Keratinocyte (primary cell): ENCODE measurements around the gene SYNE1. TPM values are rescaled to one million over a fixed set of nuclear protein-coding genes. Genes with fewer than 3 reads are reported as not detected.

Experiments used
- DNase-seq: peaks from one replicate; pipeline ENCODE4 v3.0.0-alpha.2; 2011; ENCODE audit warnings: low read depth, missing footprints, low spot score
- FAIRE-seq: peaks from 2 replicates; lab custom pipeline; 2011; peaks lifted over from hg19 to GRCh38; lab: Jason Lieb, UNC
- H2AFZ ChIP-seq: 2 replicates; pipeline ENCODE4 v1.6.0; 2012; ENCODE audit warnings: low read length, control low read depth, inconsistent platforms; ENCODE audit not compliant: control insufficient read depth
- H3K27ac ChIP-seq: 2 replicates; pipeline ENCODE4 v1.5.1; 2011; ENCODE audit warnings: low read length; ENCODE audit not compliant: control insufficient read depth, insufficient read depth
- H3K27me3 ChIP-seq: 3 replicates; pipeline ENCODE4 v1.6.0; 2011; ENCODE audit warnings: low read length; ENCODE audit not compliant: control insufficient read depth, insufficient read depth; ENCODE audit errors: extremely low read depth
- H3K36me3 ChIP-seq, 2 experiments: 2 replicates in 1 of 2; 3 replicates in 1 of 2; pipeline ENCODE4 v1.5.1; 2011; ENCODE audit warnings: low read length in 2 of 2, mild to moderate bottlenecking in 1 of 2; ENCODE audit not compliant: control insufficient read depth in 2 of 2, insufficient read depth in 2 of 2; ENCODE audit errors: extremely low read depth in 1 of 2
- H3K4me1 ChIP-seq: 3 replicates; pipeline ENCODE4 v1.5.1; 2011; ENCODE audit warnings: low read length; ENCODE audit not compliant: control insufficient read depth, insufficient read depth; ENCODE audit errors: extremely low read depth
- H3K4me2 ChIP-seq: 3 replicates; pipeline ENCODE4 v1.6.0; 2011; ENCODE audit warnings: low read depth, low read length; ENCODE audit not compliant: control insufficient read depth, insufficient read depth; ENCODE audit errors: extremely low read depth
- H3K4me3 ChIP-seq, 3 experiments: fragments of 200-600 bp in 1 of 3; sonication (generic) in 1 of 3; 2 replicates in 2 of 3; 3 replicates in 1 of 3; pipeline ENCODE4 v1.5.1; 2011 to 2016; ENCODE audit warnings: low read length in 3 of 3, mild to moderate bottlenecking in 3 of 3, control low read depth in 2 of 3, inconsistent platforms in 1 of 3, low read depth in 1 of 3, mixed read lengths in 1 of 3, mixed run types in 1 of 3, moderate library complexity in 1 of 3; ENCODE audit not compliant: control insufficient read depth in 2 of 3, insufficient read depth in 2 of 3; ENCODE audit errors: extremely low read depth in 1 of 3
- H3K79me2 ChIP-seq: 2 replicates; pipeline ENCODE4 v1.6.0; 2012; ENCODE audit warnings: low read length; ENCODE audit not compliant: control insufficient read depth, insufficient read depth
- H3K9ac ChIP-seq: 3 replicates; pipeline ENCODE4 v1.6.0; 2011; ENCODE audit warnings: low read length; ENCODE audit not compliant: control insufficient read depth, insufficient read depth; ENCODE audit errors: extremely low read depth
- H3K9me1 ChIP-seq: 3 replicates; pipeline ENCODE4 v1.6.0; 2011; ENCODE audit warnings: low read length; ENCODE audit not compliant: control insufficient read depth, insufficient read depth; ENCODE audit errors: extremely low read depth
- H3K9me3 ChIP-seq: 2 replicates; pipeline ENCODE4 v1.5.1; 2012; ENCODE audit warnings: low read depth, low read length; ENCODE audit not compliant: control insufficient read depth
- H4K20me1 ChIP-seq: 3 replicates; pipeline ENCODE4 v1.6.0; 2011; ENCODE audit warnings: low read length; ENCODE audit not compliant: control insufficient read depth, insufficient read depth; ENCODE audit errors: extremely low read depth
- EZH2 ChIP-seq: IDR thresholded peaks from one replicate; pipeline ENCODE4 v1.6.1; 2012; ENCODE audit warnings: inconsistent platforms, mild to moderate bottlenecking, low read length, moderate library complexity
- dilution Hi-C: fragments of 300-500 bp; cut with MboI; formaldehyde crosslinking; loops from one replicate; pipeline ENCODE4 v1.7.0; 2020; ENCODE audit warnings: low sequenced_read_pairs; ENCODE audit not compliant: extremely low pct_ligation_motif_present
- polyA plus RNA-seq, 5 experiments: library from polyadenylated mRNA; depleted of rRNA in 3 of 5; stranded (reverse) in 3 of 5; stranded (forward) in 1 of 5; unstranded in 1 of 5; fragments of >200 nt; gene quantifications; 1 replicate in 1 of 5; 2 replicates in 3 of 5; 3 replicates in 1 of 5; pipeline versions ENCODE4 v1.2.1 to v1.2.3, GENCODE V29; 2011 to 2012; ENCODE audit warnings: missing spikeins in 2 of 5, low read depth in 1 of 5, low replicate concordance in 1 of 5
- TF ChIP-seq, protein P1 (sequence below), 3 experiments: IDR thresholded peaks in 1 of 3; conservative IDR thresholded peaks in 1 of 3; optimal IDR thresholded peaks in 1 of 3; 2 replicates in 2 of 3; 3 replicates in 1 of 3; pipeline versions ENCODE3 to v1.5.1; 2011; ENCODE audit warnings: low read length in 3 of 3, mild to moderate bottlenecking in 3 of 3, moderate library complexity in 2 of 3, control low read depth in 1 of 3, inconsistent platforms in 1 of 3; ENCODE audit not compliant: insufficient read depth in 2 of 3; ENCODE audit errors: extremely low read depth in 1 of 3

SYNE1 gene
- polyA plus RNA-seq, 1 donor (not counting 4 experiments of a cell fraction or from before 2014, with no cell fraction given): 4.0 TPM

DNA sequence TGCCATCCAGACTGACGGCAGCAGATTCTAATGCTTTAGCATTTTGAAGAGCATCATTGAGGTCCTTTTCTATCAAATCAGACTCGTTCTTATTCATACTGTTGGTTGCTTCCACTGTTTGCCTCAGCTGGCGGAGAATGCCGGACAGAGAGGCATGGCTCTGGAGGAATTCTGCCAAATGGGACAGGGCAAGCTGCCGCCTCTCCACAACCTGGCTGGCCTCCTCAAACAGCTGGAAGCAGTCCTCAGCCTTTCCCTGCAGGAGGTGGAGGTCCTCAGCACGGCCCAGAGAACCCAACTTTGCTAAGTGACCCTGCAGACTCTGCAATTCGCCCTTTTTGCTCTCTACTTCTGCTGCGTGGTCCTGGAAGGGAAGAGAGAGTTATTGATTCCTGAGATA is 220.5 kb downstream of the SYNE1 start:
- FAIRE-seq: no peak
- H3K36me3 ChIP-seq: no peaks in the 10 kb centered on the region

GRCh38 chr6:152404936-152405595 is 232.1 kb downstream of the SYNE1 start:
- dilution Hi-C loops: no loop called here
- no peaks in the 10 kb centered on the region for H3K27me3 ChIP-seq
- H4K20me1 ChIP-seq: no peaks in the 10 kb centered on the region
- DNase-seq (no peak), FAIRE-seq (no peak)
- no peaks in the 10 kb centered on the region for H3K36me3 ChIP-seq
- H2AFZ ChIP-seq: no peak overlapping the region
- H3K9me3 ChIP-seq: no peaks in the 10 kb centered on the region
- no peak overlapping the region for H3K27ac ChIP-seq
- no peak overlapping the region for H3K9ac ChIP-seq
- H3K79me2 ChIP-seq: no peaks in the 10 kb centered on the region
- H3K4me3 ChIP-seq: no peak overlapping the region
- H3K4me1 ChIP-seq: peaks cover 20% of the 10 kb centered on the region
- no peaks in the 10 kb centered on the region for H3K9me1 ChIP-seq
- TF ChIP-seq, protein P1, sequence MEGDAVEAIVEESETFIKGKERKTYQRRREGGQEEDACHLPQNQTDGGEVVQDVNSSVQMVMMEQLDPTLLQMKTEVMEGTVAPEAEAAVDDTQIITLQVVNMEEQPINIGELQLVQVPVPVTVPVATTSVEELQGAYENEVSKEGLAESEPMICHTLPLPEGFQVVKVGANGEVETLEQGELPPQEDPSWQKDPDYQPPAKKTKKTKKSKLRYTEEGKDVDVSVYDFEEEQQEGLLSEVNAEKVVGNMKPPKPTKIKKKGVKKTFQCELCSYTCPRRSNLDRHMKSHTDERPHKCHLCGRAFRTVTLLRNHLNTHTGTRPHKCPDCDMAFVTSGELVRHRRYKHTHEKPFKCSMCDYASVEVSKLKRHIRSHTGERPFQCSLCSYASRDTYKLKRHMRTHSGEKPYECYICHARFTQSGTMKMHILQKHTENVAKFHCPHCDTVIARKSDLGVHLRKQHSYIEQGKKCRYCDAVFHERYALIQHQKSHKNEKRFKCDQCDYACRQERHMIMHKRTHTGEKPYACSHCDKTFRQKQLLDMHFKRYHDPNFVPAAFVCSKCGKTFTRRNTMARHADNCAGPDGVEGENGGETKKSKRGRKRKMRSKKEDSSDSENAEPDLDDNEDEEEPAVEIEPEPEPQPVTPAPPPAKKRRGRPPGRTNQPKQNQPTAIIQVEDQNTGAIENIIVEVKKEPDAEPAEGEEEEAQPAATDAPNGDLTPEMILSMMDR (optimal IDR thresholded peaks at IDR 0.05 in 1 of 3, IDR thresholded peaks at IDR 0.05 in 1 of 3, conservative IDR thresholded peaks at IDR 0.05 in 1 of 3; ENCODE audit: extremely low read depth in 1 of 3, insufficient read depth in 2 of 3, low read length in 3 of 3): no peak
- no peak for TF ChIP-seq EZH2
- H3K4me2 ChIP-seq: no peak overlapping the region

More for the DNA sequence above, 220.5 kb downstream of the SYNE1 start:
- H3K9ac ChIP-seq: no peak overlapping the region
- TF ChIP-seq EZH2: no peak
- TF ChIP-seq, protein P1 (optimal IDR thresholded peaks at IDR 0.05 in 1 of 3, IDR thresholded peaks at IDR 0.05 in 1 of 3, conservative IDR thresholded peaks at IDR 0.05 in 1 of 3; ENCODE audit: extremely low read depth in 1 of 3, insufficient read depth in 2 of 3, low read length in 3 of 3): no peak
- no peaks in the 10 kb centered on the region for H3K4me1 ChIP-seq
- no peak overlapping the region for H3K4me3 ChIP-seq
- H2AFZ ChIP-seq: no peak overlapping the region
- H3K27me3 ChIP-seq: no peaks in the 10 kb centered on the region
- dilution Hi-C loops: no loop called here
- H4K20me1 ChIP-seq: no peaks in the 10 kb centered on the region
- DNase-seq: no peak
- H3K27ac ChIP-seq: no peak overlapping the region
- no peaks in the 10 kb centered on the region for H3K9me1 ChIP-seq
- H3K4me2 ChIP-seq: no peak overlapping the region
- no peaks in the 10 kb centered on the region for H3K79me2 ChIP-seq
- H3K9me3 ChIP-seq: no peaks in the 10 kb centered on the region
